Neural cell (in vitro differentiated cells): ENCODE results near the gene IL10. TPM values are rescaled to one million over a fixed set of nuclear protein-coding genes. Genes with fewer than 3 reads are reported as not detected.

Experiments used
- H2AFZ ChIP-seq: fragments of 200-600, 300-800 bp; sonication (generic), shearing (Covaris generic); 2 replicates; pipeline ENCODE4 v1.6.0; 2014; ENCODE audit warnings: low read depth, mild to moderate bottlenecking, antibody characterized with exemption, low read length, moderate library complexity
- H3F3A ChIP-seq: fragments of 200-600 bp; shearing (Covaris generic); 2 replicates; pipeline ENCODE4 v1.6.1; 2016; ENCODE audit warnings: mild to moderate bottlenecking, moderate library complexity, mixed read lengths, antibody characterized with exemption, low read length; ENCODE audit not compliant: insufficient read depth, poor library complexity, severe bottlenecking
- H3K27ac ChIP-seq: fragments of 200-600, 300-800 bp; sonication (generic), shearing (Covaris generic); 2 replicates; pipeline ENCODE4 v1.5.1; 2014; ENCODE audit warnings: mild to moderate bottlenecking, low read length, moderate library complexity
- H3K27me3 ChIP-seq: fragments of 300-800, 200-600 bp; sonication (generic), shearing (Covaris generic); 2 replicates; pipeline ENCODE4 v1.6.0; 2014; ENCODE audit warnings: mild to moderate bottlenecking, low read depth, low read length, moderate library complexity; ENCODE audit not compliant: insufficient read depth
- H3K36me3 ChIP-seq: fragments of 300-800, 200-600 bp; sonication (generic), shearing (Covaris generic); 2 replicates; pipeline ENCODE4 v1.5.1; 2014; ENCODE audit warnings: mild to moderate bottlenecking, antibody characterized with exemption, low read length, moderate library complexity; ENCODE audit not compliant: insufficient read depth
- H3K4me2 ChIP-seq: fragments of 300-800, 200-600 bp; sonication (generic), shearing (Covaris generic); 2 replicates; pipeline ENCODE4 v1.6.0; 2014; ENCODE audit warnings: mild to moderate bottlenecking, low read length
- H3K4me3 ChIP-seq: fragments of 300-800, 200-600 bp; sonication (generic), shearing (Covaris generic); 2 replicates; pipeline ENCODE4 v1.5.1; 2014; ENCODE audit warnings: mild to moderate bottlenecking, low read length, moderate library complexity
- H3K79me2 ChIP-seq: fragments of 200-600 bp; shearing (Covaris generic); replicated peaks from 2 replicates; pipeline ENCODE4 v1.6.0; 2014; ENCODE audit warnings: mild to moderate bottlenecking, low read length, moderate library complexity; ENCODE audit not compliant: insufficient read depth
- H3K9ac ChIP-seq: fragments of 300-800, 200-600 bp; sonication (generic), shearing (Covaris generic); 2 replicates; pipeline ENCODE4 v1.6.1; 2016; ENCODE audit warnings: mild to moderate bottlenecking, low read length, mixed read lengths
- H3K9me2 ChIP-seq: fragments of 200-600 bp; shearing (Covaris generic); 2 replicates; pipeline ENCODE4 v1.6.1; 2016; ENCODE audit warnings: mild to moderate bottlenecking, low read length, mixed read lengths; ENCODE audit not compliant: insufficient read depth
- H3K9me3 ChIP-seq: fragments of 200-600, 300-800 bp; sonication (generic), shearing (Covaris generic); 2 replicates; pipeline ENCODE4 v1.6.1; 2016; ENCODE audit warnings: mild to moderate bottlenecking, mixed run types, low read length, moderate library complexity, mixed read lengths
- H4K20me1 ChIP-seq: fragments of 200-600 bp; shearing (Covaris generic); 2 replicates; pipeline ENCODE4 v1.6.1; 2016; ENCODE audit warnings: mild to moderate bottlenecking, mixed run types; ENCODE audit not compliant: insufficient read depth
- CTCF ChIP-seq: fragments of 450-650 bp; IDR thresholded peaks from 2 replicates; pipeline ENCODE4 v1.5.1; 2014; ENCODE audit warnings: antibody characterized with exemption, mild to moderate bottlenecking, moderate library complexity; ENCODE audit not compliant: poor library complexity, severe bottlenecking
- EP300 ChIP-seq: fragments of 450-650 bp; conservative IDR thresholded peaks from 2 replicates; pipeline ENCODE4 v1.6.1; 2014; ENCODE audit warnings: antibody characterized with exemption, mild to moderate bottlenecking, moderate library complexity; ENCODE audit not compliant: poor library complexity, severe bottlenecking
- EZH2 ChIP-seq: fragments of 200-600, 300-800 bp; shearing (Covaris generic), sonication (generic); IDR thresholded peaks from 2 replicates; pipeline ENCODE4 v1.6.1; 2014; ENCODE audit warnings: antibody characterized with exemption, low read length, borderline replicate concordance, mild to moderate bottlenecking; ENCODE audit not compliant: insufficient read depth, poor library complexity, severe bottlenecking
- MXI1 ChIP-seq: fragments of 450-650 bp; conservative IDR thresholded peaks from 2 replicates; pipeline ENCODE4 v1.6.1; 2014; ENCODE audit warnings: antibody characterized with exemption, mild to moderate bottlenecking; ENCODE audit not compliant: poor library complexity, severe bottlenecking
- POLR2AphosphoS5 ChIP-seq: IDR thresholded peaks from 2 replicates; pipeline ENCODE4 v1.6.1; 2012
- RAD21 ChIP-seq: fragments of 450-650 bp; conservative IDR thresholded peaks from 2 replicates; pipeline ENCODE4 v1.6.1; 2014; ENCODE audit warnings: antibody characterized with exemption, mild to moderate bottlenecking, moderate library complexity
- REST ChIP-seq: IDR thresholded peaks from 2 replicates; pipeline ENCODE4 v1.6.1; 2012; ENCODE audit warnings: borderline replicate concordance
- SMC3 ChIP-seq: fragments of 450-650 bp; conservative IDR thresholded peaks from 2 replicates; pipeline ENCODE4 v1.6.1; 2014; ENCODE audit warnings: antibody characterized with exemption, mild to moderate bottlenecking, moderate library complexity; ENCODE audit not compliant: poor library complexity
- TAF1 ChIP-seq: IDR thresholded peaks from 2 replicates; pipeline ENCODE4 v1.6.1; 2012; ENCODE audit warnings: low read depth
- polyA plus RNA-seq: library from polyadenylated mRNA; depleted of rRNA; stranded (reverse); fragments of >200 nt; gene quantifications from 2 replicates; pipeline ENCODE4 v1.2.3, GENCODE V29; 2014

Gene IL10
- polyA plus RNA-seq, 1 donor from 2014 or later, result not detected

- no peak overlapping the region for H2AFZ ChIP-seq
- H3F3A ChIP-seq, result no peaks in the 10 kb centered on the region
- TF ChIP-seq EP300 (no peak), POLR2AphosphoS5 (no peak), RAD21 (no peak), TAF1 (no peak), REST (no peak), SMC3 (no peak), CTCF (no peak), EZH2 (no peak), MXI1 (no peak)
- H3K79me2 ChIP-seq, result no peaks in the 10 kb centered on the region
- no peak overlapping the region for H3K9ac ChIP-seq
- no peak overlapping the region for H3K4me3 ChIP-seq
- H4K20me1 ChIP-seq, result no peaks in the 10 kb centered on the region
- no peaks in the 10 kb centered on the region for H3K36me3 ChIP-seq
- no peaks in the 10 kb centered on the region for H3K9me3 ChIP-seq
- H3K9me2 ChIP-seq, result no peaks in the 10 kb centered on the region
- no peak overlapping the region for H3K27ac ChIP-seq
- no peaks in the 10 kb centered on the region for H3K27me3 ChIP-seq
- H3K4me2 ChIP-seq, result no peak overlapping the region
These were observed 1.8 kb upstream of the IL10 start for GRCh38 chr1:206774093-206774492.

- Histone ChIP-seq H3K9me3 (no peaks in the 10 kb centered on the region), H4K20me1 (no peaks in the 10 kb centered on the region), H3K4me3 (no peak overlapping the region), H3K36me3 (no peaks in the 10 kb centered on the region), H3K9me2 (no peaks in the 10 kb centered on the region), H3K9ac (no peak overlapping the region), H3K27ac (no peak overlapping the region), H3F3A (no peaks in the 10 kb centered on the region), H3K79me2 (no peaks in the 10 kb centered on the region), H3K27me3 (no peaks in the 10 kb centered on the region), H3K4me2 (no peak overlapping the region), H2AFZ (no peak overlapping the region)
- TF ChIP-seq RAD21, result no peak
- TF ChIP-seq REST, result no peak
- TF ChIP-seq SMC3, result no peak
- no peak for TF ChIP-seq POLR2AphosphoS5
- TF ChIP-seq CTCF, result no peak
- TF ChIP-seq EZH2, result no peak
- TF ChIP-seq TAF1, result no peak
- no peak for TF ChIP-seq MXI1
- no peak for TF ChIP-seq EP300
These were observed 979 bp downstream of the IL10 start for GRCh38 chr1:206771338-206771692.
